Endometrium (tissue), 2 donors: Measurements from ENCODE around the gene TOGARAM1.

Experiments
- FAIRE-seq: peaks from 2 replicates; lab custom pipeline; 2012; peaks lifted over from hg19 to GRCh38; lab: Jason Lieb, UNC
- donor health status: control.
- donor health status: control.

TOGARAM1 gene

DNA sequence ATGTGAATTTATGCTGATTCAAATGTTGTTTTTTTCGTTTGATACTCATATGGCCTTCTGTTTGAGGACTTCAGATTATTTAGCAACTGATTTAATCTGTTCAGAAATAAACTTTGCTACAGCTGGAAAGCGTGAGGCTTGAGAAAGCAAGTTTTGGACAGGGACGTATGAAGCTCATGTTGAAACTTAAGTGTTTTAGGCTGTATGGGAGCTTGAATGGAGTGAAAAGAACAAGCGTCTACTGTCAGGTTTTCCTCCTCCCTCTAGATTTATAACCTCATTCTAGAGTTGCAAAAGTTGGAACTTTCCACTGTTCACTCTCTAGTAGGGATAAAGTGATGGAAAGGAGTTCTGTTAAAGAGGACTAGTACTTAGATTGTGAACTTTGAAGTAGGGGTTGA is 123.0 kb downstream of the TOGARAM1 start:
- FAIRE-seq: no peak

DNA sequence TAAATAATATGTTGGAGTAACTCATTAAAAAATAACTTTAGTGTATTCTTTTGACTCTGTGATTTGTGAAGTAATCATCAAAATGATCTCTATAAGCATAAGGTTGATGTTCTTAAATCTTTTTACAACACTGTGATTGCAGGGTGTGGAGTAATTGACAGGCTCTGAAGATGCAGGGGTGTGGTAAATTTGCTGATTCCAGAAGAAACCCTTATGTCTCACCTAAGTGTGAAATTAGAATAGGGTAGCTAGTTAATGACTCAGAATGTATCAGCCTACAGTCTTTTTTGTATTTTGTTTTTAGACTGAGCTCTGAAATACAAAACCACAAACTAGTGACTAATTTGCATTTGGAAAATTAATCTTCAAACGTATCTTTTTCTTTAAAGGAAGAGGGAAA is 127.8 kb downstream of the TOGARAM1 start:
- no peak for FAIRE-seq

DNA sequence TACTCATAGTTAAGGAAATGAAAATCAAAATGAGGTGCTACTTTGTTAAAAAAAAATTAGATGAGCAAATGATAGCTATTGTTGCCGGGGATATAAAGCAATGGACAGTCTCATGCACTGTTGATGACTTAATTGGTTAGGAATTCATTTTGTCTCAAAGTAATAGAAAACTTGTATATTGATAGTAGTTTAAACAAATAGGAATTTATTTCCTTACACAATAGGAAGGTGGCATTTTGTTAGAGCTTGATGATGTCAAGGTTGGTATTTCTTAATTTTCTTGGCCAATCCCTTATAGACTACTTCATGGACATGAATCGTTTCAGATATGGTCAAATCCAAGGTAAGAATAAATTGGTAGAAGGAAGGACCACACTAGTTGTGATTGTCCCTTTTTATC is 129.7 kb downstream of the TOGARAM1 start:
- no peak for FAIRE-seq

DNA sequence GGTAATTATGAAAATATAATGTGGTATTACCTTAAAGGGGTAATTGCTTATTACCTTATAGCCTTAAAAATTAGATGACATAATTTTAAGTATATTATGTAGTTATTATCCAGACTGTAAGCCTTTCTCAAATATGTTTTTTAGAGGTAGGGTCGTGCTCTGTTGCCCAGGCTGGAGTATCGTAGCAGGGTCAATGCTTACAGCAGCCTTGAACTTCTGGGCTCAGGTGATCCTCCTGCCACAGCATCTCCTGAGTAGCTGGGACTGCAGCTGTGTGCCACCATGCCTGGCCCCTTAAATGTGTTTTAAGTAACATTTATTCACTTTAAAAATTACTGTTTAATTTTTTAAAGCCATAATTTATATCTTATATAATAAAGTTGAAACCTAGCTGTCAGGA is 132.3 kb downstream of the TOGARAM1 start:
- FAIRE-seq: no peak

DNA sequence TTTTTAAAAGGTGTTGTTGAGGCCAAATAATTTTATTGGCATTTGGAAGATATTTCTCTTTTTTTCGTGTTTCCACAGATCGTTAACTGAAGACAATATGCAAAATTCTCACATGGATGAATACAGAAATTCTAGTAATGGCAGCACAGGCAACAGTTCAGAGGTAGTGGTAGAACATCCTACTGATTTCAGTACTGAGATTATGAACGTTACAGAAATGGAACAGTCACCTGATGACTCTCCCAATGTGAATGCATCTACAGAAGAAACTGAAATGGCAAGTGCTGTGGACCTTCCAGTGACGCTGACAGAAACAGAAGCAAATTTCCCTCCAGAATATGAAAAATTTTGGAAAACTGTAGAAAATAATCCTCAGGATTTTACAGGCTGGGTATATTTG is 133.2 kb downstream of the TOGARAM1 start:
- FAIRE-seq: no peak

DNA sequence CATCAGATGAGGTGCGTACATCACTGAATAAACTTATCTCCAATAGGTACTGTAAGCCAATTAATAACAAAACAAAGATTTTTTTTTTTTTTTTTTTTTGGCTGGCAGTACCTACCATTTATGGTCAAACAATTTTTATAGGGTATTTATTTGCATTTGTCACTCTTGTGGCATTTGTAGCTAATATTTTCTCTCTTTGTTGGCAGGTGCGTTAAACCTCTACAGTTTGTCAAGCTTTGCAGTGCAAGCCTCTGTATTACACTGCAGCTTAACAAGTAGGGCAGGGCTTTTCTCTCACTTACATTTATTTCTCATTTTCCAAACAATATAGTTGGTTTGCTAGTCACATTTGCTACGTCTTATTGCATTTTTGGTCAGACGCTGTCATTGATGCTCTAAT is 134.2 kb downstream of the TOGARAM1 start:
- FAIRE-seq: no peak

DNA sequence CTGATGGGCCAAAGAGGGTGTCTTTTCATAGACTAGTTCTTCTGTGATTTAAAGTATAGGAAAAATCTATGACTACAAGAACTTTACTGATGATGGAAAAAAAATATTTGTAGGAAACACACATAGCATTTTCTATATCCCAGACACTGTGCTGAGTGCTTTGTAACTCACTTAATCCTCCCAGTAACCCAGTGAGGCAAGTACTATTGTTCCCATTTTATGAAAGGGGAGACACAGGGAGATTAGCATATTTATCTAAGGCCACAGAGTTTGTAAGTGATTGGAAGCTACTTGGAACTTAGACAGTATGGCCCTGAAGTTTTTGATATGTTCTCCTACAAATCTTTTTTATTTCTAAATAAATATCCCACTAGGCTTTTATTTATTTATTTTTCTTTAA is 141.8 kb downstream of the TOGARAM1 start:
- FAIRE-seq: no peak

DNA sequence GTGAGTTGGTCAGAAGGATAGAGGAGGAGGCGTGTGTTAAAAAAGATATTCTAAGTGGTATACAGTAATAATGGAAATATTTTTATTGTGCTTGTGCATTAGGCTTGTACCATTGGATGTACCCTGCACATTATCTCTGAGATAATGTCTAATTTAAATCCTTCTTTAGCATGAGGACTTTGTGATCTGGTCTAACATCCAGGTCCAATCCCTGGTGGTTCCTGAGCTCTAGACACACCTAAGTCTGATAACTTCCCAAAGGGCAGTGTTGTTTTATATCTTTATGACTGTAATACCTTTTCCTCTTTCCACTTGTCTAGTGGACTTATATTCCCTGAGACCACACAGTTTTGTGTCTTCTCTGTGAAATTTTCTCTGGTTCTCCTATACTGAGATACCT is 142.6 kb downstream of the TOGARAM1 start:
- FAIRE-seq: no peak

DNA sequence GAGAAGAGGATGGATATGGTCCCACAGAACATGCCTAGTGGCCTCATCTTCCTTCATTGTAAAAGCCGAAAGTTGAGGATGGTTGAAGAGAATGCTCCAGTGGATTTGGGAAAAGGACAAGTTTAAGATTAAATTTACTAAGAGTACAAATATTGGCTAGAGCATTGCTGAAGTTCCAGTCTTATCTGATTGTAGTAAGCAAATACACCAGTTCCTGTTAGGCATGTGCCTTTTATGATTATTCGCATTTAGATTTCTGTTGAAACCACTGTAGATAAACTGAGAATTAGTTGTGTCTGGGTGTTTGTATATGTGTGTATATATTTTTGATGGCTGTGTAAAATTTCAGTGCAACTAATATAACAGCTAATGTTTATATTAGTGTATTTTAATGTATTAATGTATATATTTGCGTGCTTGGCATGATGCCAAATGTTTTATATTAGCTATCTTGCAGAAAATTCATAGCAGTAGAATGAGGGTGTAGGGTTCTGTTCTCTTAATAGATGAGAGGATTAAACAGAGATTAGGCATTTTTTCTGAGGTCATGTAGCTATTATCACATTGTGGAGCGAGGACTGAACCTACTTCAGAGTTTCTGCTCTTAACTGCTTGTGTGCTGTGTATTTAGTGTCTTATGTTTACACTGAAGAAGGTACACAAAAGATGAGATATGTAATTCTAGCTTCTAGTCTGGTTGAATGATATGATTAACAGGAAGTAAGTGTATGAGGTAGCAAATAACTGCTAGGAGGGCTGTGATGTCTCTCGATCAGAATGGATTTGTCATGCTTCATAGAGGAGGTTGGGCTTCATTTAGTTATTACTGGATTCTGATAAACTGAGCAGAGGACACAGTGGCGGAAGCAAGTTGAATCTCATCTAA is 151.1 kb downstream of the TOGARAM1 start:
- no peak for FAIRE-seq

DNA sequence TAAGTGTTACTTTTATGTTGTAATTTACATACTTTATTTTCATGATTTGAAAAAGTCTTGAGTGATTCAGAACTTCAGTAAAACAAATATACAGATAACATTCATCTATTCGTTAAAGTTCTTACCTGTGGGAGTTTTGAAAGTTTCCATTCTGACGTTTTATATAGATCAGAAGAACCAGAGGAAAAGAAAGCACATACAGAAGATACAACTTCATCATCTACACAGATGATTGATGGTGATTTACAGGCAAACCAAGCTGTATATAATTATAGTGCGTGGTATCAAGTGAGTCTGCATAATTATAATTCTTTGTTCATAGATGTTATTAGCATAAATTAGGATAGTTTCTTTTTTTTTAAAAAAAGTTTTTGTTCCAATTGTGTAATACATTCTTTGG is 152.3 kb downstream of the TOGARAM1 start:
- no peak for FAIRE-seq

DNA sequence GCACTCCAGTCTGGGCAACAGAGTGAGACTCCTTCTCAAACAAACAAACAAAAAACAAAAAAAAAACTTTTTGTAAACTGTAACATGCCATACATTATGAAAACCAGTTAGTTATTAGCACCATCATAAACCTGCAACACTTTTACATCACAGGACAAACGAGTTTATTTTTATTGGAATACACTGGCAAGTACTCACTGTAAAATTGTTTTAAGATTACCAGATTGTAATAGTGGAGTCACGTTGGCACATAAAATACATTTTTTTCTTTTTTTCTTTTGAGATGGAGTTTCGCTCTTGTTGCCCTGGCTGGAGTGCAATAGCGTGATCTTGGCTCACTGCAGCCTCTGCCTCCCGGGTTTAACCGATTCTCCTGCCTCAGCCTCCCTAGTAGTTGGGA is 156.6 kb downstream of the TOGARAM1 start:
- FAIRE-seq: no peak

DNA sequence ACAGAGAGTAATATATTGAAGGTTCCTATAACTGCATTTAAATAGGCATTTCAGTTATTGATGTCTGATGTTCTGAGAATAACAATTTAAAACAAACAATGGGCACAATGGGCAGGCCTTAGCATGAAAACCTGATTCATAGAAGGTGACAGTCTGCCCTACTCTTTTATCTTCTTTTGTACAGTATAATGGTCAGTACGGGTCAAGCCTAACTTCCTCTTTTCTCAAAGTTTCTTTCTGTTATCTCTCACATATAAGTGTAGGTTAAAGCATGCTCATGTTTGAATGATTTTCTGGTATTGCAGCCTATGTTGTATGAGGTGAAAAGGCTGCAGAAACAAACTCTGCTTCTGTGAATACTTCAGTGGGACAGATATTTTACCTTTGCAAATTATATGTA is 158.1 kb downstream of the TOGARAM1 start:
- no peak for FAIRE-seq

DNA sequence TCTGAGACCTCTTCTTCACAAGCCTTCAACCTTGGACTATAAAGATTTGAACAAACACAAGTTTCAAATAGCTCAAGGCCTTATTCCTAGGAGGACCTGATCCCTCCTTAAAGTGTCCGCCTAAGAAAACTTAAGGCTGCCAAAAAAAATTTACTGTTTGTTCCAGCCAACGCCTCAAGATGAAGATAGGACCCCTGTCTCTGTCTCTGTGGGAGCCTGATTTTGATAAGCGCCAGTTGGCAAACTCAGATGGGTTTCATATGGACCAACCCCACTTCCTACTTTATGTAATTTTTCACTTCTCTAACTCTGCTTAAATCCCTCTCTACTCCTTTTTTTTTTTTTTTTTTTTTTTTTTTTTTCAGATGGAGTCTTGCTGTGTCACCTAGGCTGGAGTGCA is 161.3 kb downstream of the TOGARAM1 start:
- FAIRE-seq: no peak
